ENCODE results near the gene MCM9. TPM values are rescaled to one million over a fixed set of nuclear protein-coding genes. Genes with fewer than 3 reads are reported as not detected.

Gene MCM9
- total and polyA plus RNA-seq, 2 of the 4 experiments (the other 2 are of a cell fraction) = 3.5 to 7.2 TPM

- H4K8ac ChIP-seq (ENCODE audit: low read depth in 2 of 2, low read length in 2 of 2) = no peak overlapping the region
- H3K56ac ChIP-seq (ENCODE audit: extremely low read depth, insufficient read depth, low read length) = no peak overlapping the region
- no peak overlapping the region for H3K9ac ChIP-seq (ENCODE audit: low read depth, low read length)
- CTCF ChIA-PET = interaction anchor here (1.0 to 2.0 kb wide), 2 partner anchors 12 to 492 kb away, joined by 3 to 6 read pairs; no protein-coding TSS in a partner anchor
- no peaks in the 10 kb centered on the region for H3K9me3 ChIP-seq (ENCODE audit: control insufficient read depth, insufficient read depth, low read length)
- H3K4me2 ChIP-seq (ENCODE audit: low read depth, low read length) = no peak overlapping the region
- POLR2A ChIA-PET (ENCODE audit: unreplicated experiment) = no interaction called here
- ATAC-seq (ENCODE audit: low read depth) (no peak), DNase-seq (no peak)
- H3K27ac ChIP-seq (ENCODE audit: insufficient read depth, low read length) = no peak overlapping the region
- H2BK20ac ChIP-seq (ENCODE audit: low read depth, low read length) = no peak overlapping the region
- intact Hi-C loops (cut with micrococcal nuclease) = loop anchor here (5.0 kb wide), 2 partner anchors 68 to 208 kb away; no protein-coding TSS in a partner anchor
- H3K27me3 ChIP-seq (ENCODE audit: control insufficient read depth, insufficient read depth, low read length) = peaks cover 4% of the 10 kb centered on the region
- H3K14ac ChIP-seq (replicated peaks; ENCODE audit: low read depth, low read length) = no peak overlapping the region
- H2BK15ac ChIP-seq (ENCODE audit: low read depth, low read length) = no peak overlapping the region
- H4K5ac ChIP-seq (ENCODE audit: low read depth, low read length) = no peak overlapping the region
- no peak overlapping the region for H3K18ac ChIP-seq (ENCODE audit: low read depth, low read length)
- no peak overlapping the region for H3K4me3 ChIP-seq (ENCODE audit: insufficient read depth, low read depth, low read length)
- no peaks in the 10 kb centered on the region for H3K79me1 ChIP-seq (ENCODE audit: low read depth in 1 of 2, low read length in 2 of 2)
- H3K9me1 ChIP-seq (ENCODE audit: insufficient read depth, low read length) = no peaks in the 10 kb centered on the region
- dilution Hi-C loops (cut with HindIII; ENCODE audit: low sequenced_read_pairs, unreplicated experiment) = no loop called here
- TF ChIP-seq RAD21 (IDR thresholded peaks at IDR 0.05; ENCODE audit: low read length) (no peak), SMC3 (IDR thresholded peaks at IDR 0.05; ENCODE audit: low read depth, low read length) (no peak), MAZ (IDR thresholded peaks at IDR 0.05; ENCODE audit: borderline replicate concordance, low read depth, low read length) (no peak), RFX5 (IDR thresholded peaks at IDR 0.05; ENCODE audit: low read depth, low read length) (no peak), CHD1 (IDR thresholded peaks at IDR 0.05; ENCODE audit: low read depth, low read length) (no peak), CEBPB (IDR thresholded peaks at IDR 0.05; ENCODE audit: low read depth, low read length) (no peak), BHLHE40 (IDR thresholded peaks at IDR 0.05; ENCODE audit: low read depth, low read length) (no peak), NFE2L2 (IDR thresholded peaks at IDR 0.05; ENCODE audit: low read depth, low read length) (no peak), MAFK (IDR thresholded peaks at IDR 0.05; ENCODE audit: low read depth, low read length) (no peak), POLR2A (IDR thresholded peaks at IDR 0.05; ENCODE audit: low read depth, low read length) (no peak), CTCF (conservative IDR thresholded peaks at IDR 0.05; ENCODE audit: low read depth, low read length) (no peak), RCOR1 (IDR thresholded peaks at IDR 0.05; ENCODE audit: insufficient replicate concordance, low read length) (no peak), MXI1 (IDR thresholded peaks at IDR 0.05; ENCODE audit: borderline replicate concordance, low read depth, low read length) (no peak), FOS (IDR thresholded peaks at IDR 0.05; ENCODE audit: low read depth, low read length) (no peak)
- TF ChIP-seq, protein P1, sequence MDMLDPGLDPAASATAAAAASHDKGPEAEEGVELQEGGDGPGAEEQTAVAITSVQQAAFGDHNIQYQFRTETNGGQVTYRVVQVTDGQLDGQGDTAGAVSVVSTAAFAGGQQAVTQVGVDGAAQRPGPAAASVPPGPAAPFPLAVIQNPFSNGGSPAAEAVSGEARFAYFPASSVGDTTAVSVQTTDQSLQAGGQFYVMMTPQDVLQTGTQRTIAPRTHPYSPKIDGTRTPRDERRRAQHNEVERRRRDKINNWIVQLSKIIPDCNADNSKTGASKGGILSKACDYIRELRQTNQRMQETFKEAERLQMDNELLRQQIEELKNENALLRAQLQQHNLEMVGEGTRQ (IDR thresholded peaks at IDR 0.05; ENCODE audit: low read depth, low read length) = no peak
- TF ChIP-seq, protein P2, sequence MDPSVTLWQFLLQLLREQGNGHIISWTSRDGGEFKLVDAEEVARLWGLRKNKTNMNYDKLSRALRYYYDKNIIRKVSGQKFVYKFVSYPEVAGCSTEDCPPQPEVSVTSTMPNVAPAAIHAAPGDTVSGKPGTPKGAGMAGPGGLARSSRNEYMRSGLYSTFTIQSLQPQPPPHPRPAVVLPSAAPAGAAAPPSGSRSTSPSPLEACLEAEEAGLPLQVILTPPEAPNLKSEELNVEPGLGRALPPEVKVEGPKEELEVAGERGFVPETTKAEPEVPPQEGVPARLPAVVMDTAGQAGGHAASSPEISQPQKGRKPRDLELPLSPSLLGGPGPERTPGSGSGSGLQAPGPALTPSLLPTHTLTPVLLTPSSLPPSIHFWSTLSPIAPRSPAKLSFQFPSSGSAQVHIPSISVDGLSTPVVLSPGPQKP (IDR thresholded peaks at IDR 0.05; ENCODE audit: borderline replicate concordance, low read depth, low read length) = no peak
- H3K36me3 ChIP-seq (ENCODE audit: control insufficient read depth, insufficient read depth, low read length) = no peaks in the 10 kb centered on the region
- no peak overlapping the region for H2AFZ ChIP-seq (replicated peaks; ENCODE audit: low read length, poor library complexity)
- no peak overlapping the region for H2BK120ac ChIP-seq (ENCODE audit: low read depth, low read length)
- H2AK5ac ChIP-seq (ENCODE audit: low read depth, low read length) = no peak overlapping the region
- in situ Hi-C loops (cut with MboI; ENCODE audit: low sequenced_read_pairs) = loop anchor here (10.0 kb wide), 1 partner anchor 491 kb away; no protein-coding TSS in a partner anchor
- no CpG with 5 or more reads among the region's 2 CpGs for WGBS, 2 experiments (ENCODE audit: extremely low coverage in 2 of 2, insufficient read length in 1 of 2)
- no peak overlapping the region for H3K4ac ChIP-seq (ENCODE audit: low read depth, low read length)
- H4K91ac ChIP-seq (ENCODE audit: insufficient read depth, low read depth, low read length) = peak overlapping the region; percentile 28; the same call in 1 of the 2 replicates
- no peaks in the 10 kb centered on the region for H4K20me1 ChIP-seq (ENCODE audit: insufficient read depth, low read length)
- peaks cover 4% of the 10 kb centered on the region; the same call in 1 of the 2 replicates for H3K4me1 ChIP-seq (ENCODE audit: control insufficient read depth, insufficient read depth, low read length)
- H3K23ac ChIP-seq (ENCODE audit: low read depth, low read length) = no peak overlapping the region
- no TSS peak for BruUV-seq (replicated peaks)
- H2BK5ac ChIP-seq (ENCODE audit: low read depth, low read length, poor library complexity, severe bottlenecking) = no peak overlapping the region
- no peak overlapping the region for H2AK9ac ChIP-seq (replicated peaks; ENCODE audit: low read depth, low read length, poor library complexity)
Observed at GRCh38 chr6:118775381-118775780, 159.6 kb downstream of the MCM9 start.

All from IMR-90 (cell line).